Measurements from ENCODE around the gene MYO6.

The MYO6 gene

DNA sequence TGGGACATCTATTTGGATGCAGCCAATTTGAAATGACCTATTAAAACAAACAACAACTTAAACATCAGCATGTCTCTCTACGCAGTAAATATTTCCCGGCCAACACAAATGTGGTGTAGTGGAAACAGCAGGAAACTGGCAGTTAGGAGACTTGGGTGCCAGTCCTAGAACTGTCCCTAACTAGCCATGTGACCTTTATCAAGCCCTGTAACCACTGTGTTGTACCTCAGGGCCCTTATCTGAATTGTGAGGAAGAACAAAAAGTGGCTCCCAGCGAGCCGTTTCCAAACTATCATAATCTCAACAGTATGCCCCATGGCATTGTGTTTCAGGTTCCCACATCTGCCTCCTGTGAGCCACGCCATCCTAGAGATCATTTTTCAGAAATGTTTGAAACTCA lies 198.9 kb downstream of the MYO6 start:
- no peak for DNase-seq (ENCODE audit: low spot score)

DNA sequence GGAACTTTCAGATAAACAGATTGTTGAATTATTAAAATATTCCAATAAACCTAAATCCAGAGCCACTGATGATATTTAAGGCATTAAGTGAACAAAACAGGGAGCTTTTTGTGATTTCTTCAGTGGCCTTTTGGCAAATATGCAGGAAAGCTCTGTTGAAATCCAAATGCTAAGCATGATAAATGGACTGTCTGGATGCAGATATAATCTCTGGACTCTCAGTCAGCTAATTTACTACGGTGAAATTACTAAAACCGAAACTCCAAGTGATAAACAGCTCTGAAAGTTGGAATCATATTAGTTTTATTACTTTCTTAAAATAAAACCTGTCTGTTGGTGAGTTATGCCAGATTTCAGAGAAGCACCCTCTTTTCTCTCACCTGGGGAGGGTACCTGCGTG lies 203.1 kb downstream of the MYO6 start:
- no peak for DNase-seq (ENCODE audit: low spot score)

DNA sequence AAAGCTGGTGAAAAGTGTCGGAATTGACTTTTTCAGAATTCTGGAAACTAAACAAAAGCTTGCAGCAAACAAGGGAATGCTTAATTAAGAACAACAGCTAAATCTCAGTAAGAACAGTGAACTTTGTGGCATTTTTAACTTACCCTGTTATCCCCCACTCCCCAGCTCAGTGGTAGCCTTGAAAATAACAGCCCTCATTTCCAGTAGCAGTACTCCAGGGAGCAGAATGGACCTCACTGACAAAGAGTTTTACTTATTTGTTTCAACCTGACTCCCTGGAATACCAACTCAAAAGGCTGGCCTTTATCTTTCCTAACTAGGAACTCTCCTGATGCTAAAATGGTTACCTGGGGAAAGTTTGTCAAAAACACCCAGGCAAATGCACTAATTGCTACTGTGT lies 214.5 kb downstream of the MYO6 start:
- no peak for DNase-seq (ENCODE audit: low spot score)

DNA sequence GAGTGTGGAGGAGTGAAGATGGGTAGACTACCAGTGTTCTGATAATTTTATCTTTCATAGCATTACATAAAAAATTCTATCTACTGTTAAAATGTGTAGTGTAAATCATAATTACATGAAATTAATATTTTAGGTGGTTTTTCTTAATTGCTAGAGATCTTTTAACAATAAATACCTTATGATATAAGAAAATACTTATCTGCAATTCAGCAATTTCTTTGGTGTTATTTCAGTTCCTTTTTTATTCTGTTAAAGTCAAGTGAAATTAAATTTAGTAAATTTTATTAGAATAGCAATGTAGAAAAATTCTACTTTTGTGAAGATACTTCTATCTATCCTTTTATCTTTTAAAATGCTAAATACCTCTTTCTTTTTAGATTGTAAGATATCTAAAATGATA lies 219.1 kb downstream of the MYO6 start:
- no peak for DNase-seq (ENCODE audit: low spot score)
